ENCODE data around the gene RGL1.

RGL1 gene

GRCh38 chr1:183870351-183871077 is 65.6 kb downstream of the RGL1 start:
- Histone ChIP-seq H3K9me2 (replicated peaks; ENCODE audit: control insufficient read depth, low read length) (no peaks in the 10 kb centered on the region), H3K4me1 (ENCODE audit: control insufficient read depth, low read length) (no peaks in the 10 kb centered on the region), H3K27me3 (ENCODE audit: control insufficient read depth, low read length) (no peaks in the 10 kb centered on the region), H3K4me2 (ENCODE audit: low read length) (no peak overlapping the region), H3F3A (ENCODE audit: control insufficient read depth, insufficient read depth) (no peaks in the 10 kb centered on the region), H3K4me3 (ENCODE audit: low read length) (no peak overlapping the region), H3K79me2 (ENCODE audit: control insufficient read depth, low read length) (no peaks in the 10 kb centered on the region), H3K27ac (ENCODE audit: low read depth, low read length) (no peak overlapping the region), H3K36me3 (ENCODE audit: control insufficient read depth, low read length) (no peaks in the 10 kb centered on the region), H3K9me3 (ENCODE audit: control insufficient read depth, insufficient read depth, low read length) (no peaks in the 10 kb centered on the region), H4K20me1 (ENCODE audit: control insufficient read depth, insufficient read depth, low read depth, low read length) (no peaks in the 10 kb centered on the region)
- TF ChIP-seq, protein P1, sequence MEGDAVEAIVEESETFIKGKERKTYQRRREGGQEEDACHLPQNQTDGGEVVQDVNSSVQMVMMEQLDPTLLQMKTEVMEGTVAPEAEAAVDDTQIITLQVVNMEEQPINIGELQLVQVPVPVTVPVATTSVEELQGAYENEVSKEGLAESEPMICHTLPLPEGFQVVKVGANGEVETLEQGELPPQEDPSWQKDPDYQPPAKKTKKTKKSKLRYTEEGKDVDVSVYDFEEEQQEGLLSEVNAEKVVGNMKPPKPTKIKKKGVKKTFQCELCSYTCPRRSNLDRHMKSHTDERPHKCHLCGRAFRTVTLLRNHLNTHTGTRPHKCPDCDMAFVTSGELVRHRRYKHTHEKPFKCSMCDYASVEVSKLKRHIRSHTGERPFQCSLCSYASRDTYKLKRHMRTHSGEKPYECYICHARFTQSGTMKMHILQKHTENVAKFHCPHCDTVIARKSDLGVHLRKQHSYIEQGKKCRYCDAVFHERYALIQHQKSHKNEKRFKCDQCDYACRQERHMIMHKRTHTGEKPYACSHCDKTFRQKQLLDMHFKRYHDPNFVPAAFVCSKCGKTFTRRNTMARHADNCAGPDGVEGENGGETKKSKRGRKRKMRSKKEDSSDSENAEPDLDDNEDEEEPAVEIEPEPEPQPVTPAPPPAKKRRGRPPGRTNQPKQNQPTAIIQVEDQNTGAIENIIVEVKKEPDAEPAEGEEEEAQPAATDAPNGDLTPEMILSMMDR (IDR thresholded peaks at IDR 0.05; ENCODE audit: low read depth, low read length, poor library complexity, severe bottlenecking): no peak
- TF ChIP-seq EZH2phosphoT487 (IDR thresholded peaks at IDR 0.05; ENCODE audit: borderline replicate concordance, low read length): no peak

GRCh38 chr1:183871142-183871541 is 66.2 kb downstream of the RGL1 start:
- no peaks in the 10 kb centered on the region for H3F3A ChIP-seq (ENCODE audit: control insufficient read depth, insufficient read depth)
- no peaks in the 10 kb centered on the region for H3K36me3 ChIP-seq (ENCODE audit: control insufficient read depth, low read length)
- no peaks in the 10 kb centered on the region for H3K79me2 ChIP-seq (ENCODE audit: control insufficient read depth, low read length)
- no peak overlapping the region for H3K4me3 ChIP-seq (ENCODE audit: low read length)
- no peak overlapping the region for H3K4me2 ChIP-seq (ENCODE audit: low read length)
- no peaks in the 10 kb centered on the region for H3K9me3 ChIP-seq (ENCODE audit: control insufficient read depth, insufficient read depth, low read length)
- no peaks in the 10 kb centered on the region for H4K20me1 ChIP-seq (ENCODE audit: control insufficient read depth, insufficient read depth, low read depth, low read length)
- H3K27me3 ChIP-seq (ENCODE audit: control insufficient read depth, low read length): no peaks in the 10 kb centered on the region
- TF ChIP-seq EZH2phosphoT487 (IDR thresholded peaks at IDR 0.05; ENCODE audit: borderline replicate concordance, low read length): no peak
- TF ChIP-seq, protein P1 (IDR thresholded peaks at IDR 0.05; ENCODE audit: low read depth, low read length, poor library complexity, severe bottlenecking): no peak
- H3K27ac ChIP-seq (ENCODE audit: low read depth, low read length): no peak overlapping the region
- H3K4me1 ChIP-seq (ENCODE audit: control insufficient read depth, low read length): no peaks in the 10 kb centered on the region
- H3K9me2 ChIP-seq (replicated peaks; ENCODE audit: control insufficient read depth, low read length): no peaks in the 10 kb centered on the region

- no peak overlapping the region for H3K27ac ChIP-seq (ENCODE audit: low read depth, low read length)
- H3K4me1 ChIP-seq (ENCODE audit: control insufficient read depth, low read length): no peaks in the 10 kb centered on the region
- TF ChIP-seq, protein P1 (IDR thresholded peaks at IDR 0.05; ENCODE audit: low read depth, low read length, poor library complexity, severe bottlenecking): no peak
- TF ChIP-seq EZH2phosphoT487 (IDR thresholded peaks at IDR 0.05; ENCODE audit: borderline replicate concordance, low read length): no peak
- no peaks in the 10 kb centered on the region for H4K20me1 ChIP-seq (ENCODE audit: control insufficient read depth, insufficient read depth, low read depth, low read length)
- no peaks in the 10 kb centered on the region for H3K27me3 ChIP-seq (ENCODE audit: control insufficient read depth, low read length)
- H3K9me3 ChIP-seq (ENCODE audit: control insufficient read depth, insufficient read depth, low read length): no peaks in the 10 kb centered on the region
- no peaks in the 10 kb centered on the region for H3K79me2 ChIP-seq (ENCODE audit: control insufficient read depth, low read length)
- no peaks in the 10 kb centered on the region for H3K36me3 ChIP-seq (ENCODE audit: control insufficient read depth, low read length)
- no peaks in the 10 kb centered on the region for H3F3A ChIP-seq (ENCODE audit: control insufficient read depth, insufficient read depth)
- no peak overlapping the region for H3K4me3 ChIP-seq (ENCODE audit: low read length)
- no peaks in the 10 kb centered on the region for H3K9me2 ChIP-seq (replicated peaks; ENCODE audit: control insufficient read depth, low read length)
- no peak overlapping the region for H3K4me2 ChIP-seq (ENCODE audit: low read length)
These were observed 66.7 kb downstream of the RGL1 start for GRCh38 chr1:183871601-183872000.

Measured in DOHH2 (cell line).